NB4 (cell line): ENCODE measurements around the gene CRB1.

Experiments
- CTCF ChIP-seq: IDR thresholded peaks from one replicate; pipeline ENCODE4 v1.5.1; 2012; ENCODE audit warnings: low read depth, low read length
- MAX ChIP-seq: IDR thresholded peaks from 2 replicates; pipeline ENCODE4 v1.6.1; 2011; ENCODE audit warnings: low read depth, low read length
- MYC ChIP-seq: IDR thresholded peaks from 2 replicates; pipeline ENCODE4 v1.6.1; 2011; ENCODE audit warnings: low read depth, low read length
- POLR2A ChIP-seq: IDR thresholded peaks from 2 replicates; pipeline ENCODE4 v1.6.1; 2011; ENCODE audit warnings: mild to moderate bottlenecking; ENCODE audit not compliant: insufficient read length; ENCODE audit errors: extremely low read depth

- no peak for TF ChIP-seq CTCF
- no peak for TF ChIP-seq MAX
- no peak for TF ChIP-seq POLR2A
- no peak for TF ChIP-seq MYC
Observed at GRCh38 chr1:197342669-197343068, 74.6 kb downstream of the CRB1 start.
